SH-SY5Y (cell line): ENCODE data around the gene S100A11.

Experiments used
- GATA2 ChIP-seq: IDR thresholded peaks from 2 replicates; pipeline ENCODE4 v1.6.1; 2011; ENCODE audit warnings: mild to moderate bottlenecking, low read depth, low read length
- GATA3 ChIP-seq: IDR thresholded peaks from 2 replicates; pipeline ENCODE4 v1.6.1; 2011; ENCODE audit warnings: low read depth, mild to moderate bottlenecking, low read length, moderate library complexity

DNA sequence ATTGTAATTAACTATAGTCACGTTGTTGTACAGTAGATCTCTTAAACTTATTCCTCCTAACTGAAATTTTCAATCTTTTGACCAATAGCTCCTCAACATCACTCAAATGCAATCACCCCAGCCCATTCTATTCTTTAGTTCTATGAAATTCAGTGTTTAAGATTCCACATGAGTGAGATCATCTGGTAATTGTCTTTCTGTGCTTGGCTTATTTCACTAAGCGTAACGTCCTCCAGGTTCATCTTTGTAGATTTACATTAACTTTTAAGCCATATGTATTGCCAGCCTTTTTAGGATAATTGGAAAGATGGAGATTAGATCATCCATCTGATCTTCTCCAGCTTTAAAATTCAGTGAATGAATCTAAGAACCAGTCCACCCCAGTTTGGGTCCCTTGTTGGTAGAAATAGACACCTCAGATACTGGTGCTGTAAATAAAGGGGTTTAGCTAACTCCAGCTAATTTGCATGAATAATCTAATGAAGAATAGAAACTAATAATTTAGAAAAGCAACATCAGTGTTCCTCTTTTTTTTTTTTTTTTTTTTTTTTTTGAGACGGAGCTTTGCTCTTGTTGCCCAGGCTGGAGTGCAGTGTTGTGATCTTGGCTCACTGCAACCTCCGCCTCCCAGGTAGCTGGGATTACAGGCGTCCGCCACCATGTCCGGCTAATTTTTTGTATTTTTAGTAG is 50.2 kb downstream of the S100A11 start:
- TF ChIP-seq GATA3 (no peak), GATA2 (no peak)
